ENCODE results near the gene SLC22A14.
"Not testable (repeated sequence)": the region's sequence is repeated elsewhere in the genome, so short reads cannot be mapped to it uniquely, and the experiment has no call there.

Gene SLC22A14

GRCh38 chr3:38271553-38271952 is 10.5 kb upstream of the SLC22A14 start:
- DNase-seq (ENCODE audit: low read depth in 2 of 3, low spot score in 2 of 3) = no peak

- no peak for DNase-seq (ENCODE audit: low read depth in 2 of 3, low spot score in 2 of 3)
Measured at GRCh38 chr3:38274864-38275649, 7.0 kb upstream of the SLC22A14 start.

DNA sequence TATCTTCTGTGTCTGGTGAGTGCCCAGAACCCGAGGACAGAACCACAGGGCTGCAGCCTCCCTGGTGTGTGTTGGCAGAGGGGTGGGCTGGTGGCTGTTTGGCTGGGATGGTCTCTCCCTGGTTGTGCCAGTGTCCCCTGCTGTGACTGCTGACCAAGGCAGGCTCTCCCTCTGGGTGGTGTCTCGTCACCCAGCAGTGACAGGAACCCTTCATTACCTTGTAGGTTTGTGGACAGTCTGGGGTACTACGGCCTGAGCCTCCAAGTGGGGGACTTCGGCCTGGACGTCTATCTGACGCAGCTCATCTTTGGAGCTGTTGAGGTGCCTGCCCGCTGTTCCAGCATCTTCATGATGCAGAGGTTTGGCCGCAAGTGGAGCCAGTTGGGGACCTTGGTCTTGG is 6.4 kb upstream of the SLC22A14 start:
- DNase-seq (ENCODE audit: low read depth in 2 of 3, low spot score in 2 of 3) = no peak

GRCh38 chr3:38276081-38276916 is 5.8 kb upstream of the SLC22A14 start:
- no peak for DNase-seq (ENCODE audit: low read depth in 2 of 3, low spot score in 2 of 3)

DNA sequence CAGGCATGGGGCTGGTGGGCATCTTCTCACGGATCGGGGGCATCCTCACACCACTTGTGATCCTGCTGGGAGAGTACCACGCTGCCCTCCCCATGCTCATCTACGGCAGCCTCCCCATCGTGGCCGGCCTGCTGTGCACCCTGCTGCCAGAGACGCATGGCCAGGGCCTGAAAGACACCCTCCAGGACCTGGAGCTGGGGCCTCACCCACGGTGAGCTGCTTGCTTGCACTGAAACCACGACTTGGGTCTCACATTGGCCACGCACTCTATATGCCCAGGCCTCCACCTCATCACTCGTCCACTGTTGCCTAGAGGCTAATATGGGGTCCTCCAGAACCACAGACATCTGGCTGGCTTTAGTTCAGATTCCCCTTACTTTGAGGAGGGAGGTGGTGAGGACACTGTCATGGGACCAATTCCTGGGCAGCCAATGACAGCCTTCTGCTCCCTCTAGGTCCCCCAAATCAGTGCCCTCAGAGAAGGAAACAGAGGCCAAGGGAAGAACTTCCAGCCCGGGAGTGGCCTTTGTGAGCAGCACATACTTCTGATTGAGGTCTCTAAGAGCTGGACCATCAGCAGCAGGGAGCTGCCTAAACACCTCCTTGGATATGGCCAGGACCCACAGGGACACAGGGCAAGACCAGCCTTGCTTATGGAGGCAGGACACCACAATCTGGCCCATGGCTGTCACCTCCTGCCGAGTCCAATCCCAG is 5.0 kb upstream of the SLC22A14 start:
- no peak for DNase-seq (ENCODE audit: low read depth in 2 of 3, low spot score in 2 of 3)

DNA sequence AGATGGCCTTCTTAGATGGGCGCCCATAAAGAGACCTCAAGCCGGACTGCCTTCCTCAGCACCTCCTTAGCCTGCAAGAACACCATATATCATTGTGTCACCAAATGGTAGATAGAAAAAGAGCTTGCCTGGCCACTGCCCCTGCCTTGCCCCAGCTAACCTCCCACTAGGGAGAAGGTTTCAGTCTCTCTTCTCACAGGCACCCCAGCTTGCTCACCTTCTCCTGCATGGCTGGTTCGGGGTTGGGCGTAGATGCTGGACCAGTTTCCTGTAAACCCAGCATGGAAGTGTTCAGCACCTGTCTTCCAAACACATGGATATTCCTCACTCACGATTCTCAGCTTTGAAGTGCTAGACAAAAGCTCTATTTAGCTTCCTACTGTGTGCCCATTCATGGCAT is 3.3 kb upstream of the SLC22A14 start:
- DNase-seq (ENCODE audit: low read depth in 2 of 3, low spot score in 2 of 3) = no peak

- DNase-seq (ENCODE audit: low read depth in 2 of 3, low spot score in 2 of 3) = no peak
Measured at GRCh38 chr3:38283810-38284755, 2.0 kb downstream of the SLC22A14 start.

GRCh38 chr3:38284756-38285150 is 2.7 kb downstream of the SLC22A14 start:
- DNase-seq (ENCODE audit: low read depth in 2 of 3, low spot score in 2 of 3) = no peak

GRCh38 chr3:38289286-38290217 is 7.5 kb downstream of the SLC22A14 start:
- not testable (repeated sequence) for DNase-seq (ENCODE audit: low read depth in 2 of 3, low spot score in 2 of 3)

DNA sequence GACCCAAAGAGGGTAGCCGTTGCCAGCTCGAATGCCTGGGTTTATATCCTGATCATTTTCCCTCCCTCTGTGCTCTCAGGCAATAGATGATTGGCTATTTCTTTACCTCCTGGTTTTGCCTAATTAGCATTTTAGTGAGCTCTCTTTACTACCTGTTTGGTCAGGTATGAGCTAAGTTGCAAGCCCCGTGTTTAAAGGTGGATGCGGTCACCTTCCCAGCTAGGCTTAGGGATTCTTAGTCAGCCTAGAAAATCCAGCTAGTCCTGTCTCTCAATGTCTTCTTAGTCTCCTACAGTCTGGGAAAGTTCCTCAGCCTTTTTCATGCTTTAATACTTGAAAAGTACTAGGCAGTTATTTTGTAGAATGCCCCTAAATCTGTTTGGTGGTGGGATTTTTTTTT is 15.0 kb downstream of the SLC22A14 start:
- DNase-seq (ENCODE audit: low read depth in 2 of 3, low spot score in 2 of 3) = not testable (repeated sequence)

- no peak for DNase-seq (ENCODE audit: low read depth in 2 of 3, low spot score in 2 of 3)
Measured at GRCh38 chr3:38297537-38297936, 15.4 kb downstream of the SLC22A14 start.

GRCh38 chr3:38297947-38298711 is 16.0 kb downstream of the SLC22A14 start:
- no peak for DNase-seq (ENCODE audit: low read depth in 2 of 3, low spot score in 2 of 3)

DNA sequence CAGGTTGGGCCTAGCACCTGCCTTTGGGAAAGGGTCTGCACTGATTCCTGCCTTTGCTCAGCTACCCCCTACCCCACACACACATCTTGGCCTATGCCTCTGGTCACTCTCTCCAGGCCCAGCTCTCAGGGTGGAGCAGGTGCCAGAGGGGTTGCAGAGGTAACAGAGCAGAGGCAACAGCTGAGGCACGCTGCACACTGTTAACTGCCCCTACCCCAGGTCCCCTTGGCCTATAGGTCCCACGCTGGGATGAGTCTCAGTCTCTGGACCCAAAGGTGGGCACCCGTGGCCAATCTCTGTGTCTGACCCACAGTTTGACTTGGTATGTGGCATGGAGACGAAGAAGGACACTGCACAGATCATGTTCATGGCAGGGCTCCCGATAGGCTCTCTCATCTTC is 24.8 kb downstream of the SLC22A14 start:
- no peak for DNase-seq (ENCODE audit: low read depth in 2 of 3, low spot score in 2 of 3)

- DNase-seq (ENCODE audit: low read depth in 2 of 3, low spot score in 2 of 3) = no peak
Measured at GRCh38 chr3:38307599-38307998, 25.5 kb downstream of the SLC22A14 start.

DNA sequence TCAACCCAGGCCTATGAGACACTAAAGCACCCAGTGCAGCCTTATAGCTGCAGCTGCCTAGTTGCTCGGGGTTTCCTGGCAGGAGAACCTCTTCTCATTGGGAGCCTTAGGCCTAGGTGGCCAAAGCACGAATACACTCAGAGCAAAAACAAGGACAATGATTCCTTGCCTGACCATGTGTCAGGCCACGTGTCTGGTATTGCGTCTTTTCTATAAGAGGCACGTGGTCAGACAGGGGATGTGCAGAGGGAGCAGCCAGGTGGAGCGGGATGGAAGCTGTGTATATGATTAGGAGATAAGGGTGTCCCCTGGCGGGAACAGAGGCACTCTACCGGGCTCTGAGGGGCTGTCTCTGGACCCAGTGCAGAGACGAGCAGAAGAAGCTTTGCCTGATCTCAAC is 26.4 kb downstream of the SLC22A14 start:
- DNase-seq (ENCODE audit: low read depth in 2 of 3, low spot score in 2 of 3) = no peak

DNA sequence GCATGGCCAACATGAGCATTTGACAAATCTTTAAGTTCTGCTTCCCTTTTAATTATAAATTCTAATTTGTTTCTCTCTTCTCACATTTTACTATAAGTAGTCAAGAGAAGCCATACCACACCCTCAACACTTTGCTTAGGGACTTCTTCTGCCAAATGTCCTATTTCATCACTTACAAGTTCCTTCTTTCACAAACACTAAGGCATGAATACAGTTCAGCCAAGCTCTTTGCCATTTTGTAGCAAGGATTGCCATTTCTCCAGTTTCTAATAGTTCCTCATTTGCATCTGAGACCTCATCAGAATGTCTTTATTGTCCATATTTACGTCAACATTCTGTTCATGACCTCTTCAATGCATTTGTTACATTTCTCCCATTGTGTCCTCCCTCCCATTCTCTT is 29.4 kb downstream of the SLC22A14 start:
- DNase-seq (ENCODE audit: low read depth in 2 of 3, low spot score in 2 of 3) = no peak

GRCh38 chr3:38311941-38312340 is 29.8 kb downstream of the SLC22A14 start:
- DNase-seq (ENCODE audit: low read depth in 2 of 3, low spot score in 2 of 3) = no peak

GRCh38 chr3:38312356-38312755 is 30.3 kb downstream of the SLC22A14 start:
- DNase-seq (ENCODE audit: low read depth in 2 of 3, low spot score in 2 of 3) = no peak

GRCh38 chr3:38313263-38313662 is 31.2 kb downstream of the SLC22A14 start:
- DNase-seq (ENCODE audit: low read depth in 2 of 3, low spot score in 2 of 3) = no peak

Measured in activated CD8-positive, alpha-beta memory T cell treated with anti-CD3 and anti-CD28 coated beads for 48 hours (primary cell).